ENCODE results near the gene RHOBTB3.

DNA sequence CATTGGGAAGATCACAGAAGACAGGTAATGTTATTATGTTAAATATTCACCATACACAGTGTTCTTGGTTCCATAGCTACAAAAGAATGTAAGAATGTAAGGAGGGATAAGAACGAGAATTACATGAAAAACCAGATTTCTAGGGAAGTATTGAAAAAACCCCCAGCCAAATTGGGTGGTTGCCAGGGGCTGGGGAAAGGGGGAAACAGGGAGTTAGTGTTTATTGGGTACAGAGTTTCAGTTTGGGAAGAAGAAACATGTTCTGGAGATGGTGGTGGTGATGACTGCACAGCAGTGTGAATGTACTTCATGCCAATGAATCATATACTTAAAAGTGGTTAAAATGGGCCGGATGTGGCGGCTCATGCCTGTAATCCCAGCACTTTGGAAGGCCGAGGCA is 51.0 kb downstream of the RHOBTB3 start:
- TF ChIP-seq CTCF (IDR thresholded peaks at IDR 0.05) (no peak), EP300 (IDR thresholded peaks at IDR 0.05) (no peak)

All from stomach (tissue), 4 donors.